ENCODE measurements around the gene OLR1. TPM values are rescaled to one million over a fixed set of nuclear protein-coding genes. Genes with fewer than 3 reads are reported as not detected.
"Not testable (repeated sequence)": the region's sequence is repeated elsewhere in the genome, so short reads cannot be mapped to it uniquely, and the experiment has no call there.

The OLR1 gene
- total RNA-seq, 1 experiment from 2014 or later = not detected

GRCh38 chr12:10194160-10194670, 22.3 kb upstream of the OLR1 start:
- no peak overlapping the region for H3K4me3 Mint-ChIP-seq (ENCODE audit: low read depth, unreplicated experiment)

GRCh38 chr12:10191865-10192264, 19.9 kb upstream of the OLR1 start:
- Mint-ChIP-seq H3K9me3 (ENCODE audit: low read depth, unreplicated experiment) (no peaks in the 10 kb centered on the region), H3K36me3 (ENCODE audit: insufficient read depth, unreplicated experiment) (no peaks in the 10 kb centered on the region), H3K27ac (ENCODE audit: unreplicated experiment) (no peak overlapping the region), H3K27me3 (ENCODE audit: unreplicated experiment) (peaks cover 18% of the 10 kb centered on the region), H3K4me3 (ENCODE audit: low read depth, unreplicated experiment) (no peak overlapping the region), H3K4me1 (ENCODE audit: low read depth, unreplicated experiment) (peaks cover 9% of the 10 kb centered on the region)
- BruUV-seq (replicated peaks) = no TSS peak
- intact Hi-C loops (cut with micrococcal nuclease; ENCODE audit: unreplicated experiment) = no loop called here
- no peak for TF ChIP-seq CTCF (IDR thresholded peaks at IDR 0.05; ENCODE audit: unreplicated experiment)
- CTCF ChIA-PET = interaction anchor here (1.2 kb wide), 1 partner anchor 39 kb away, joined by 3 read pairs; no protein-coding TSS in a partner anchor
- no peak for DNase-seq

More at GRCh38 chr12:10194160-10194670, 22.3 kb upstream of the OLR1 start:
- intact Hi-C loops (cut with micrococcal nuclease; ENCODE audit: unreplicated experiment) = no loop called here
- no peak for TF ChIP-seq CTCF (IDR thresholded peaks at IDR 0.05; ENCODE audit: unreplicated experiment)
- DNase-seq = no peak
- Mint-ChIP-seq H3K27ac (ENCODE audit: unreplicated experiment) (no peak overlapping the region), H3K4me1 (ENCODE audit: low read depth, unreplicated experiment) (peaks cover 9% of the 10 kb centered on the region), H3K9me3 (ENCODE audit: low read depth, unreplicated experiment) (no peaks in the 10 kb centered on the region), H3K27me3 (ENCODE audit: unreplicated experiment) (peaks cover 18% of the 10 kb centered on the region), H3K36me3 (ENCODE audit: insufficient read depth, unreplicated experiment) (no peaks in the 10 kb centered on the region)
- CTCF ChIA-PET = no interaction called here
- BruUV-seq (replicated peaks) = no TSS peak

GRCh38 chr12:10190558-10191388, 18.8 kb upstream of the OLR1 start:
- BruUV-seq (replicated peaks) = no TSS peak
- H3K9me3 Mint-ChIP-seq (ENCODE audit: low read depth, unreplicated experiment) = no peaks in the 10 kb centered on the region
- no peaks in the 10 kb centered on the region for H3K36me3 Mint-ChIP-seq (ENCODE audit: insufficient read depth, unreplicated experiment)
- peaks cover 9% of the 10 kb centered on the region for H3K4me1 Mint-ChIP-seq (ENCODE audit: low read depth, unreplicated experiment)
- no peak overlapping the region for H3K4me3 Mint-ChIP-seq (ENCODE audit: low read depth, unreplicated experiment)
- H3K27ac Mint-ChIP-seq (ENCODE audit: unreplicated experiment) = no peak overlapping the region
- peak; percentile 61 for TF ChIP-seq CTCF (IDR thresholded peaks at IDR 0.05; ENCODE audit: unreplicated experiment)
- intact Hi-C loops (cut with micrococcal nuclease; ENCODE audit: unreplicated experiment) = loop anchor here (1.0 kb wide), 1 partner anchor 37 kb away; no protein-coding TSS in a partner anchor
- DNase-seq = peak; percentile 57
- CTCF ChIA-PET = interaction anchor here (1.2 kb wide), 2 partner anchors 38 kb away, joined by 3 to 6 read pairs; no protein-coding TSS in a partner anchor
- H3K27me3 Mint-ChIP-seq (ENCODE audit: unreplicated experiment) = peaks cover 18% of the 10 kb centered on the region

GRCh38 chr12:10189653-10190052, 17.7 kb upstream of the OLR1 start:
- CTCF ChIA-PET = interaction anchor here (0.6 to 1.2 kb wide), 3 partner anchors 14 to 44 kb away, joined by 3 to 6 read pairs (median 3); no protein-coding TSS in a partner anchor
- DNase-seq = no peak
- Mint-ChIP-seq H3K4me1 (ENCODE audit: low read depth, unreplicated experiment) (peaks cover 9% of the 10 kb centered on the region), H3K36me3 (ENCODE audit: insufficient read depth, unreplicated experiment) (no peaks in the 10 kb centered on the region), H3K27me3 (ENCODE audit: unreplicated experiment) (peaks cover 10% of the 10 kb centered on the region), H3K27ac (ENCODE audit: unreplicated experiment) (no peak overlapping the region), H3K4me3 (ENCODE audit: low read depth, unreplicated experiment) (no peak overlapping the region), H3K9me3 (ENCODE audit: low read depth, unreplicated experiment) (no peaks in the 10 kb centered on the region)
- BruUV-seq (replicated peaks) = no TSS peak
- intact Hi-C loops (cut with micrococcal nuclease; ENCODE audit: unreplicated experiment) = loop anchor here (1.0 kb wide), 1 partner anchor 36 kb away; no protein-coding TSS in a partner anchor
- no peak for TF ChIP-seq CTCF (IDR thresholded peaks at IDR 0.05; ENCODE audit: unreplicated experiment)

GRCh38 chr12:10186958-10187357, 15.0 kb upstream of the OLR1 start:
- H3K27ac Mint-ChIP-seq (ENCODE audit: unreplicated experiment); H3K27me3 Mint-ChIP-seq (ENCODE audit: unreplicated experiment); H3K4me1 Mint-ChIP-seq (ENCODE audit: low read depth, unreplicated experiment); CTCF ChIA-PET; H3K36me3 Mint-ChIP-seq (ENCODE audit: insufficient read depth, unreplicated experiment); DNase-seq; H3K4me3 Mint-ChIP-seq (ENCODE audit: low read depth, unreplicated experiment); H3K9me3 Mint-ChIP-seq (ENCODE audit: low read depth, unreplicated experiment); intact Hi-C loops (cut with micrococcal nuclease; ENCODE audit: unreplicated experiment); BruUV-seq (replicated peaks): not testable (repeated sequence)

Data from Calu3 (cell line).